GM23338 (cell line): ENCODE data around the gene EEF1AKMT2. TPM values are rescaled to one million over a fixed set of nuclear protein-coding genes. Genes with fewer than 3 reads are reported as not detected.

Experiments used
- ATAC-seq: fragments of 200-7000 bp; cut with Tn5 transposase; 3 replicates; pipeline ENCODE4 v1.9.1; 2020
- DNase-seq: peaks from one replicate; pipeline ENCODE4 v3.0.0-alpha.2; 2015; ENCODE audit warnings: low spot score
- H2AFZ ChIP-seq: fragments of 200-600 bp; sonication (generic); 2 replicates; pipeline ENCODE4 v1.8.0; 2016; ENCODE audit warnings: antibody characterized with exemption, mild to moderate bottlenecking, moderate library complexity
- H3F3A ChIP-seq: fragments of 200-600 bp; sonication (generic); replicated peaks from 2 replicates; pipeline ENCODE4 v1.8.0; 2017; ENCODE audit warnings: antibody characterized with exemption, mixed run types, low read depth
- H3K27ac ChIP-seq: fragments of 200-600 bp; sonication (generic); 2 replicates; pipeline ENCODE4 v1.6.1; 2016; ENCODE audit warnings: low read depth
- H3K27me3 ChIP-seq: fragments of 200-600 bp; sonication (generic); 2 replicates; pipeline ENCODE4 v1.8.0; 2016; ENCODE audit warnings: mild to moderate bottlenecking, mixed run types, moderate library complexity; ENCODE audit not compliant: insufficient read depth
- H3K36me3 ChIP-seq: fragments of 200-600 bp; sonication (generic); 2 replicates; pipeline ENCODE4 v1.8.0; 2016; ENCODE audit warnings: mild to moderate bottlenecking; ENCODE audit not compliant: insufficient read depth
- H3K4me1 ChIP-seq: fragments of 200-600 bp; sonication (generic); 2 replicates; pipeline ENCODE4 v1.8.0; 2016; ENCODE audit warnings: mild to moderate bottlenecking, moderate library complexity; ENCODE audit not compliant: insufficient read depth
- H3K4me2 ChIP-seq: fragments of 200-600 bp; sonication (generic); 2 replicates; pipeline ENCODE4 v1.7.1; 2017; ENCODE audit warnings: mixed run types
- H3K4me3 ChIP-seq: fragments of 200-600 bp; sonication (generic); 2 replicates; pipeline ENCODE4 v1.6.1; 2016; ENCODE audit warnings: mixed run types
- H3K79me2 ChIP-seq: fragments of 200-600 bp; sonication (generic); replicated peaks from 2 replicates; pipeline ENCODE4 v1.8.0; 2017; ENCODE audit warnings: mild to moderate bottlenecking; ENCODE audit not compliant: insufficient read depth
- H3K9me2 ChIP-seq: fragments of 200-600 bp; sonication (generic); 2 replicates; pipeline ENCODE4 v1.8.0; 2017; ENCODE audit not compliant: insufficient read depth
- H4K20me1 ChIP-seq: fragments of 200-600 bp; sonication (generic); replicated peaks from 2 replicates; pipeline ENCODE4 v1.8.0; 2017; ENCODE audit warnings: mild to moderate bottlenecking; ENCODE audit not compliant: insufficient read depth
- H3K27ac Mint-ChIP-seq: 2 replicates; pipeline ENCODE4 v1.8.0; 2020; ENCODE audit warnings: inconsistent platforms, mild to moderate bottlenecking, moderate library complexity, mixed read lengths
- H3K27me3 Mint-ChIP-seq: 3 replicates; pipeline ENCODE4 v1.8.0; 2022; ENCODE audit warnings: low read depth, mild to moderate bottlenecking, moderate library complexity, mixed read lengths, inconsistent platforms; ENCODE audit not compliant: insufficient read depth, poor library complexity
- H3K36me3 Mint-ChIP-seq: 3 replicates; pipeline ENCODE4 v1.8.0; 2021; ENCODE audit warnings: low read depth, mild to moderate bottlenecking, inconsistent platforms, moderate library complexity, mixed read lengths
- H3K4me1 Mint-ChIP-seq: 3 replicates; pipeline ENCODE4 v1.8.0; 2020; ENCODE audit warnings: mild to moderate bottlenecking, inconsistent platforms, mixed read lengths
- H3K4me3 Mint-ChIP-seq: 3 replicates; pipeline ENCODE4 v1.8.0; 2021; ENCODE audit warnings: moderate library complexity, mild to moderate bottlenecking, inconsistent platforms, mixed read lengths
- H3K9me3 Mint-ChIP-seq: 3 replicates; pipeline ENCODE4 v1.8.0; 2020; ENCODE audit warnings: moderate library complexity, mild to moderate bottlenecking, inconsistent platforms, mixed read lengths
- CTCF ChIP-seq, 2 experiments: fragments of 200-600 bp in 1 of 2; sonication (generic) in 1 of 2; conservative IDR thresholded peaks; 2 replicates each; pipeline versions ENCODE4 v1.5.1 to v1.6.1; 2016 to 2017; ENCODE audit warnings: antibody characterized with exemption in 2 of 2, low read depth in 2 of 2, mild to moderate bottlenecking in 2 of 2, moderate library complexity in 1 of 2
- JUNB ChIP-seq: IDR thresholded peaks from one replicate; pipeline ENCODE4 v1.6.1; 2016; ENCODE audit warnings: antibody characterized with exemption; ENCODE audit not compliant: unreplicated experiment
- NANOG ChIP-seq: IDR thresholded peaks from 2 replicates; pipeline ENCODE4 v1.6.1; 2016; ENCODE audit warnings: antibody characterized with exemption, borderline replicate concordance
- STAT1 ChIP-seq: IDR thresholded peaks from one replicate; pipeline ENCODE4 v1.6.1; 2016; ENCODE audit warnings: antibody characterized with exemption; ENCODE audit not compliant: unreplicated experiment
- ZNF114 ChIP-seq: fragments of 250-450 bp; sonication (Bioruptor Pico); IDR thresholded peaks from 2 replicates; pipeline ENCODE4 v1.5.0; 2020; ENCODE audit warnings: mild to moderate bottlenecking, moderate library complexity
- ZNF331 ChIP-seq: fragments of 250-450 bp; sonication (Bioruptor Pico); IDR thresholded peaks from 2 replicates; pipeline ENCODE4 v1.5.0; 2020; ENCODE audit warnings: low read depth, mild to moderate bottlenecking, moderate library complexity
- ZNF462 ChIP-seq: fragments of 250-450 bp; sonication (Bioruptor Pico); IDR thresholded peaks from 2 replicates; pipeline ENCODE4 v1.5.0; 2020; ENCODE audit warnings: mild to moderate bottlenecking, moderate library complexity
- polyA plus RNA-seq: library from polyadenylated mRNA; unstranded; fragments of >200 nt; fragmentation: Nextera tagmentation; extraction: Ambion mirVana; gene quantifications from 2 replicates; pipeline ENCODE4 v1.2.1, GENCODE V29; 2016
- total RNA-seq: library from RNA; depleted of rRNA; stranded (reverse); fragments of >200 nt; shearing (Covaris generic); gene quantifications from 2 replicates; pipeline ENCODE4 v1.2.3, GENCODE V29; 2014
- TF ChIP-seq, protein P1 (sequence below): IDR thresholded peaks from one replicate; pipeline ENCODE4 v1.6.1; 2018; ENCODE audit warnings: antibody characterized with exemption; ENCODE audit not compliant: unreplicated experiment

Gene EEF1AKMT2
- total and polyA plus RNA-seq, 2 experiments from 2014 or later: 35.0 to 38.0 TPM

GRCh38 chr10:124831116-124831515 lies 39.4 kb upstream of the EEF1AKMT2 start:
- H3K36me3 Mint-ChIP-seq: peaks cover 58% of the 10 kb centered on the region

DNA sequence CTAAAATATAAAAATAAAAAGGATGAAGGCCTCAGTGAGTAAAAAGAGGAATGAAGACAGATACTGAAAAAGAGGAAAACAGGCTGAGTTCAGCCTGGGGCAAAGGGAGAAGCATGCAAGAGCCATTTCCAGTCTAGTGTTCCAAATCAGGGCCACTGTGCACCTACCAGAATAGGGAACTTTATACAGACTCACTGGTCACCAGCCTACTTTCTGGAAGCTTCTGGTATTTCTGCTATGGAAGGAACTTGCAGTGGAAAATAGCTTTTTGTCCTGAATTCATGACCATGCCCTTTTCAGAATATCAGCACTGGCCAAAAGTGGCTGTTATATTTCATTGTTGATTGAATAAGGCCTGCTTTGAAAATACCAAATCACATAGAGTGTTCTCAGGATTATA lies 38.8 kb upstream of the EEF1AKMT2 start:
- Histone ChIP-seq H2AFZ (no peak overlapping the region), H3K27ac (no peak overlapping the region), H3K79me2 (no peaks in the 10 kb centered on the region), H3F3A (no peaks in the 10 kb centered on the region; the same call in 1 of the 2 replicates), H3K4me1 (no peaks in the 10 kb centered on the region), H3K36me3 (peaks cover 43% of the 10 kb centered on the region), H4K20me1 (no peaks in the 10 kb centered on the region), H3K27me3 (no peaks in the 10 kb centered on the region), H3K9me2 (no peaks in the 10 kb centered on the region), H3K4me2 (no peak overlapping the region), H3K4me3 (no peak overlapping the region)
- Mint-ChIP-seq H3K27ac (no peak overlapping the region), H3K4me1 (no peaks in the 10 kb centered on the region), H3K9me3 (no peaks in the 10 kb centered on the region), H3K36me3 (peaks cover 51% of the 10 kb centered on the region), H3K27me3 (peaks cover 3% of the 10 kb centered on the region), H3K4me3 (no peak overlapping the region)
- ATAC-seq (no peak), DNase-seq (no peak)
- TF ChIP-seq ZNF114 (CRISPR knock-in tag) (no peak), ZNF331 (CRISPR knock-in tag) (no peak), ZNF462 (no peak), STAT1 (no peak), NANOG (no peak), CTCF (conservative IDR thresholded peaks at IDR 0.05; ENCODE audit: low read depth in 2 of 2) (no peak)
- TF ChIP-seq, protein P1, sequence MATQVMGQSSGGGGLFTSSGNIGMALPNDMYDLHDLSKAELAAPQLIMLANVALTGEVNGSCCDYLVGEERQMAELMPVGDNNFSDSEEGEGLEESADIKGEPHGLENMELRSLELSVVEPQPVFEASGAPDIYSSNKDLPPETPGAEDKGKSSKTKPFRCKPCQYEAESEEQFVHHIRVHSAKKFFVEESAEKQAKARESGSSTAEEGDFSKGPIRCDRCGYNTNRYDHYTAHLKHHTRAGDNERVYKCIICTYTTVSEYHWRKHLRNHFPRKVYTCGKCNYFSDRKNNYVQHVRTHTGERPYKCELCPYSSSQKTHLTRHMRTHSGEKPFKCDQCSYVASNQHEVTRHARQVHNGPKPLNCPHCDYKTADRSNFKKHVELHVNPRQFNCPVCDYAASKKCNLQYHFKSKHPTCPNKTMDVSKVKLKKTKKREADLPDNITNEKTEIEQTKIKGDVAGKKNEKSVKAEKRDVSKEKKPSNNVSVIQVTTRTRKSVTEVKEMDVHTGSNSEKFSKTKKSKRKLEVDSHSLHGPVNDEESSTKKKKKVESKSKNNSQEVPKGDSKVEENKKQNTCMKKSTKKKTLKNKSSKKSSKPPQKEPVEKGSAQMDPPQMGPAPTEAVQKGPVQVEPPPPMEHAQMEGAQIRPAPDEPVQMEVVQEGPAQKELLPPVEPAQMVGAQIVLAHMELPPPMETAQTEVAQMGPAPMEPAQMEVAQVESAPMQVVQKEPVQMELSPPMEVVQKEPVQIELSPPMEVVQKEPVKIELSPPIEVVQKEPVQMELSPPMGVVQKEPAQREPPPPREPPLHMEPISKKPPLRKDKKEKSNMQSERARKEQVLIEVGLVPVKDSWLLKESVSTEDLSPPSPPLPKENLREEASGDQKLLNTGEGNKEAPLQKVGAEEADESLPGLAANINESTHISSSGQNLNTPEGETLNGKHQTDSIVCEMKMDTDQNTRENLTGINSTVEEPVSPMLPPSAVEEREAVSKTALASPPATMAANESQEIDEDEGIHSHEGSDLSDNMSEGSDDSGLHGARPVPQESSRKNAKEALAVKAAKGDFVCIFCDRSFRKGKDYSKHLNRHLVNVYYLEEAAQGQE: no peak

More at GRCh38 chr10:124831116-124831515, 39.4 kb upstream of the EEF1AKMT2 start:
- ATAC-seq (no peak), DNase-seq (no peak)
- Mint-ChIP-seq H3K4me1 (no peaks in the 10 kb centered on the region), H3K27me3 (peaks cover 3% of the 10 kb centered on the region), H3K9me3 (no peaks in the 10 kb centered on the region), H3K27ac (no peak overlapping the region), H3K4me3 (no peak overlapping the region)
- H3K4me1 ChIP-seq: no peaks in the 10 kb centered on the region
- H3K4me2 ChIP-seq: no peak overlapping the region
- H3K36me3 ChIP-seq: peaks cover 50% of the 10 kb centered on the region
- no peak overlapping the region for H3K4me3 ChIP-seq
- no peaks in the 10 kb centered on the region; the same call in 1 of the 2 replicates for H3F3A ChIP-seq
- TF ChIP-seq JUNB: no peak
- H3K27ac ChIP-seq: no peak overlapping the region
- no peaks in the 10 kb centered on the region for H3K79me2 ChIP-seq
- no peaks in the 10 kb centered on the region for H4K20me1 ChIP-seq
- H2AFZ ChIP-seq: no peak overlapping the region
- H3K27me3 ChIP-seq: no peaks in the 10 kb centered on the region
- H3K9me2 ChIP-seq: no peaks in the 10 kb centered on the region
